H1 (cell line): ENCODE measurements around the gene GGT6. TPM values are rescaled to one million over a fixed set of nuclear protein-coding genes. Genes with fewer than 3 reads are reported as not detected.

Experiments used
- CTBP2 ChIP-seq: IDR thresholded peaks from 2 replicates; pipeline ENCODE4 v1.7.0; 2011; ENCODE audit warnings: borderline replicate concordance, mild to moderate bottlenecking, moderate library complexity, mixed read lengths, low read length; ENCODE audit not compliant: insufficient read depth, insufficient read length
- EP300 ChIP-seq, 2 experiments: IDR thresholded peaks; 1 replicate in 1 of 2; 2 replicates in 1 of 2; pipeline ENCODE4 v1.6.1; 2011 to 2012; ENCODE audit warnings: low read depth in 2 of 2, low read length in 2 of 2, mild to moderate bottlenecking in 2 of 2, borderline replicate concordance in 1 of 2, inconsistent platforms in 1 of 2, moderate library complexity in 1 of 2
- FOSL1 ChIP-seq: IDR thresholded peaks from 2 replicates; pipeline ENCODE4 v1.6.1; 2011; ENCODE audit warnings: mild to moderate bottlenecking, low read depth, low read length, moderate library complexity; ENCODE audit not compliant: insufficient read depth
- GABPA ChIP-seq: IDR thresholded peaks from 2 replicates; pipeline ENCODE4 v1.6.1; 2011; ENCODE audit warnings: mild to moderate bottlenecking, low read length, moderate library complexity, borderline replicate concordance; ENCODE audit not compliant: insufficient read depth
- JUN ChIP-seq: IDR thresholded peaks from 2 replicates; pipeline ENCODE4 v1.6.1; 2011; ENCODE audit warnings: low read depth, mild to moderate bottlenecking, improper control_type of control experiment, low read length
- JUND ChIP-seq: IDR thresholded peaks from 2 replicates; pipeline ENCODE4 v1.6.1; 2011; ENCODE audit warnings: mild to moderate bottlenecking, improper control_type of control experiment, low read length
- KDM4A ChIP-seq: IDR thresholded peaks from one replicate; pipeline ENCODE4 v1.7.1; 2012; ENCODE audit warnings: low read depth, mild to moderate bottlenecking, moderate library complexity, low read length, inconsistent platforms; ENCODE audit not compliant: severe bottlenecking
- MAFK ChIP-seq: IDR thresholded peaks from 2 replicates; pipeline ENCODE4 v1.6.1; 2012; ENCODE audit warnings: low read depth, mild to moderate bottlenecking, improper control_type of control experiment, low read length
- POU5F1 ChIP-seq: IDR thresholded peaks from 2 replicates; pipeline ENCODE4 v1.6.1; 2011; ENCODE audit warnings: low read depth, mild to moderate bottlenecking, low read length, moderate library complexity
- RBBP5 ChIP-seq: IDR thresholded peaks from 2 replicates; pipeline ENCODE4 v1.7.1; 2012; ENCODE audit warnings: low read depth, mild to moderate bottlenecking, inconsistent platforms, low read length, moderate library complexity, borderline replicate concordance
- RNF2 ChIP-seq: fragments of 200-900, 300-1000 bp; sonication (generic); IDR thresholded peaks from 2 replicates; pipeline ENCODE4 v1.7.1; 2016; ENCODE audit warnings: borderline replicate concordance, low read depth, mild to moderate bottlenecking, antibody characterized with exemption, low read length; ENCODE audit not compliant: poor library complexity, severe bottlenecking; ENCODE audit errors: missing control alignments
- SIN3A ChIP-seq, 2 experiments: IDR thresholded peaks in 1 of 2; conservative IDR thresholded peaks in 1 of 2; 2 replicates each; pipeline ENCODE4 v1.6.1; 2011 to 2012; ENCODE audit warnings: low read length in 2 of 2, improper control_type of control experiment in 1 of 2, low read depth in 1 of 2, mild to moderate bottlenecking in 1 of 2
- SIX5 ChIP-seq: IDR thresholded peaks from 2 replicates; pipeline ENCODE4 v1.6.1; 2011; ENCODE audit warnings: mild to moderate bottlenecking, low read depth, low read length
- TAF7 ChIP-seq: optimal IDR thresholded peaks from 2 replicates; pipeline ENCODE3; 2011; ENCODE audit warnings: low read depth, mild to moderate bottlenecking, inconsistent platforms, low read length, moderate library complexity, borderline replicate concordance
- TBP ChIP-seq: IDR thresholded peaks from 2 replicates; pipeline ENCODE4 v1.6.1; 2011; ENCODE audit warnings: low read depth, low read length, improper control_type of control experiment
- USF2 ChIP-seq: IDR thresholded peaks from 2 replicates; pipeline ENCODE4 v1.6.1; 2011; ENCODE audit warnings: low read length, improper control_type of control experiment
- YY1 ChIP-seq: IDR thresholded peaks from 2 replicates; pipeline ENCODE4 v1.6.1; 2011; ENCODE audit warnings: low read depth, mild to moderate bottlenecking, low read length
- polyA plus RNA-seq, 7 experiments: library from polyadenylated mRNA; depleted of rRNA in 3 of 7; stranded (reverse) in 5 of 7; unstranded in 2 of 7; fragments of >200 nt in 5 of 7; fragments of 200-250 nt in 2 of 7; gene quantifications; 1 replicate in 5 of 7; 2 replicates in 1 of 7; 4 replicates in 1 of 7; pipeline versions ENCODE4 v1.2.1 to v1.2.3, GENCODE V29; 2011 to 2013; ENCODE audit warnings: missing spikeins in 2 of 7, mixed read lengths in 2 of 7
- total RNA-seq: library from RNA; stranded (reverse); fragmentation: NEBNext Ultra II Directional; extraction: Animal tissue kit (Norgen Biotek cat#: 25700); gene quantifications from 2 replicates; pipeline ENCODE4 v1.2.1, GENCODE V29; 2021

Gene GGT6
- total and polyA plus RNA-seq, 2 of the 8 experiments (the other 6 are each of a cell fraction or from before 2014, with no cell fraction given) = 0.18 TPM; not detected in 1

GRCh38 chr17:4599505-4600281, 39.3 kb upstream of the GGT6 start (continued):
- TF ChIP-seq FOSL1 = no peak
- TF ChIP-seq KDM4A = no peak
- TF ChIP-seq TAF7 = peak; percentile 38
- 0 out of 2 replicates have a peak, but pooled peaks have one; percentile 34 for TF ChIP-seq RBBP5
- TF ChIP-seq GABPA = peak; percentile 44; the same call in 1 of the 2 replicates
- TF ChIP-seq POU5F1 = no peak
- peak; percentile 47; the same call in 1 of the 2 replicates for TF ChIP-seq MAFK
- no peak for TF ChIP-seq SIX5
- peak; percentile 54 to 69; a peak in 2 of 4 replicates for TF ChIP-seq SIN3A (conservative IDR thresholded peaks at IDR 0.05 in 1 of 2, IDR thresholded peaks at IDR 0.05 in 1 of 2; ENCODE audit: low read depth in 1 of 2, low read length in 2 of 2)
- TF ChIP-seq YY1 = 0 out of 2 replicates have a peak, but pooled peaks have one; percentile 13
- no peak for TF ChIP-seq RNF2
- no peak for TF ChIP-seq JUN
- TF ChIP-seq USF2 = no peak
- TF ChIP-seq EP300 (IDR thresholded peaks at IDR 0.05; ENCODE audit: borderline replicate concordance in 1 of 2, low read depth in 2 of 2, low read length in 2 of 2) = peak in 1 of 2 experiments; percentile 71; a peak in 1 of 3 replicates
- peak; percentile 26 for TF ChIP-seq CTBP2
- peak; percentile 84 for TF ChIP-seq JUND
- TF ChIP-seq TBP = 0 out of 2 replicates have a peak, but pooled peaks have one; percentile 36
